Gastroesophageal sphincter (tissue), 4 donors: ENCODE results near the gene ZFYVE16. TPM values are rescaled to one million over a fixed set of nuclear protein-coding genes. Genes with fewer than 3 reads are reported as not detected.
"Not testable (repeated sequence)": the region's sequence is repeated elsewhere in the genome, so short reads cannot be mapped to it uniquely, and the experiment has no call there.

ENCODE experiments used
- ATAC-seq: fragments of 150-250 bp; one replicate; pipeline ENCODE4 v1.9.1; 2016; ENCODE audit warnings: mild to moderate bottlenecking, moderate library complexity
- H3K27ac ChIP-seq, 4 donors: fragments of 200-600 bp; sonication (generic) in 3 of 4; 1 replicate in 3 of 4; 2 replicates in 1 of 4; pipeline ENCODE4 v1.5.1; 2016 to 2019
- H3K27me3 ChIP-seq: fragments of 200-600 bp; sonication (generic); one replicate; pipeline ENCODE4 v1.5.1; 2019
- H3K36me3 ChIP-seq, 2 donors: fragments of 200-600 bp; sonication (generic); one replicate each; pipeline ENCODE4 v1.5.1; 2019; ENCODE audit warnings: control low read depth in 1 of 2
- H3K4me1 ChIP-seq, 3 donors: fragments of 200-600 bp; sonication (generic); 1 replicate in 2 of 3; 2 replicates in 1 of 3; pipeline ENCODE4 v1.5.1; 2016 to 2019; ENCODE audit warnings: control low read depth in 2 of 3
- H3K4me3 ChIP-seq, 2 donors: fragments of 200-600 bp; sonication (generic); one replicate each; pipeline ENCODE4 v1.5.1; 2019; ENCODE audit warnings: mild to moderate bottlenecking in 1 of 2, moderate library complexity in 1 of 2
- H3K9me3 ChIP-seq, 3 donors: fragments of 200-600 bp; sonication (generic); one replicate each; pipeline ENCODE4 v1.5.1; 2017 to 2019; ENCODE audit warnings: control low read depth in 2 of 3
- CTCF ChIP-seq, 4 experiments: fragments of 200-600 bp in 2 of 4; fragments of 450-650 bp in 2 of 4; sonication (generic) in 1 of 4; IDR thresholded peaks; one replicate each; pipeline ENCODE4 v1.5.1; 2017 to 2019; ENCODE audit warnings: antibody characterized with exemption in 4 of 4, mild to moderate bottlenecking in 2 of 4, moderate library complexity in 2 of 4
- EP300 ChIP-seq: sonication (generic); formaldehyde crosslinking; IDR thresholded peaks from one replicate; pipeline ENCODE4 v1.6.1; 2017; ENCODE audit warnings: antibody characterized with exemption, mild to moderate bottlenecking
- POLR2A ChIP-seq, 2 donors: fragments of 450-650 bp; IDR thresholded peaks; one replicate each; pipeline ENCODE4 v1.6.1; 2017; ENCODE audit warnings: antibody characterized with exemption in 2 of 2, mild to moderate bottlenecking in 2 of 2, moderate library complexity in 1 of 2
- POLR2AphosphoS5 ChIP-seq: sonication (generic); formaldehyde crosslinking; IDR thresholded peaks from one replicate; pipeline ENCODE4 v1.6.1; 2017; ENCODE audit warnings: antibody characterized with exemption
- WGBS, 2 donors: methylation state at CpG; one replicate each; pipeline ENCODE4 v1.1.5; 2018; ENCODE audit warnings: low coverage in 1 of 2; 5-methylcytosine and 5-hydroxymethylcytosine counted together
- total RNA-seq, 4 donors: library from RNA; depleted of rRNA; stranded (reverse); fragments of >200 nt; gene quantifications; one replicate each; pipeline ENCODE4 v1.1.0, GENCODE V29; 2016

The ZFYVE16 gene
- total RNA-seq, 4 donors from 2014 or later, result 23.6 to 33.8 (median 26.9) TPM

- WGBS, 2 donors, result 66 to 67% methylated on average over 2 to 4 of the region's 4 CpGs
- TF ChIP-seq POLR2AphosphoS5 (no peak), CTCF (IDR thresholded peaks at IDR 0.05) (no peak), EP300 (no peak), POLR2A (IDR thresholded peaks at IDR 0.05) (no peak)
- no peaks in the 10 kb centered on the region for H3K27me3 ChIP-seq
- no peaks in the 10 kb centered on the region for H3K4me1 ChIP-seq
- H3K36me3 ChIP-seq, result peaks cover 2 to 94% of the 10 kb centered on the region in 2 donors
- peaks cover 0 to 28% (median 0%) of the 10 kb centered on the region in 3 donors for H3K9me3 ChIP-seq
- H3K4me3 ChIP-seq, result no peak overlapping the region
- ATAC-seq, result no peak
- no peak overlapping the region for H3K27ac ChIP-seq
Measured at GRCh38 chr5:80466669-80467485, 59.0 kb downstream of the ZFYVE16 start.

- no peak overlapping the region for H3K4me3 ChIP-seq
- 85 to 100% methylated on average over 1 of the region's 1 CpG for WGBS, 2 donors
- H3K4me1 ChIP-seq, result no peaks in the 10 kb centered on the region
- H3K27ac ChIP-seq, result no peak overlapping the region
- no peak for ATAC-seq
- no peaks in the 10 kb centered on the region for H3K27me3 ChIP-seq
- H3K36me3 ChIP-seq, result peaks cover 2 to 87% of the 10 kb centered on the region in 2 donors
- TF ChIP-seq EP300 (no peak), POLR2A (IDR thresholded peaks at IDR 0.05) (no peak), CTCF (IDR thresholded peaks at IDR 0.05) (no peak), POLR2AphosphoS5 (no peak)
- peaks cover 0 to 24% (median 0%) of the 10 kb centered on the region in 3 donors for H3K9me3 ChIP-seq
Measured at GRCh38 chr5:80468131-80468530, 60.3 kb downstream of the ZFYVE16 start.

GRCh38 chr5:80470631-80471030, 62.8 kb downstream of the ZFYVE16 start:
- no CpG with 5 or more reads among the region's 2 CpGs for WGBS, 2 donors
- H3K27me3 ChIP-seq, ATAC-seq, H3K4me1 ChIP-seq, H3K27ac ChIP-seq, H3K4me3 ChIP-seq: not testable (repeated sequence)
- peaks cover 0 to 11% (median 0%) of the 10 kb centered on the region in 3 donors for H3K9me3 ChIP-seq
- peaks cover 2 to 88% of the 10 kb centered on the region in 2 donors for H3K36me3 ChIP-seq

GRCh38 chr5:80474929-80475328, 67.1 kb downstream of the ZFYVE16 start:
- Histone ChIP-seq H3K9me3 (peaks cover 0 to 9% (median 0%) of the 10 kb centered on the region in 3 donors), H3K4me1 (no peaks in the 10 kb centered on the region), H3K27ac (no peak overlapping the region), H3K27me3 (no peaks in the 10 kb centered on the region), H3K36me3 (peaks cover 2 to 62% of the 10 kb centered on the region in 2 donors), H3K4me3 (no peak overlapping the region)
- WGBS, 2 donors, result 81 to 86% methylated on average over 2 of the region's 2 CpGs
- ATAC-seq, result no peak
- no peak for TF ChIP-seq EP300
- TF ChIP-seq POLR2A (IDR thresholded peaks at IDR 0.05), result no peak
- TF ChIP-seq POLR2AphosphoS5, result no peak
- no peak for TF ChIP-seq CTCF (IDR thresholded peaks at IDR 0.05)

GRCh38 chr5:80479713-80480112, 71.8 kb downstream of the ZFYVE16 start:
- H3K9me3 ChIP-seq, result peaks cover 0 to 22% (median 0%) of the 10 kb centered on the region in 3 donors
- ATAC-seq, result no peak
- H3K4me3 ChIP-seq, result no peak overlapping the region
- peaks cover 0 to 49% of the 10 kb centered on the region in 2 donors for H3K36me3 ChIP-seq
- H3K4me1 ChIP-seq, result no peaks in the 10 kb centered on the region
- no peaks in the 10 kb centered on the region for H3K27me3 ChIP-seq
- no peak for TF ChIP-seq POLR2AphosphoS5
- no peak for TF ChIP-seq EP300
- no peak for TF ChIP-seq POLR2A (IDR thresholded peaks at IDR 0.05)
- TF ChIP-seq CTCF (IDR thresholded peaks at IDR 0.05), result no peak
- no peak overlapping the region for H3K27ac ChIP-seq
